ENCODE results near the gene MAP7D1. TPM values are rescaled to one million over a fixed set of nuclear protein-coding genes. Genes with fewer than 3 reads are reported as not detected.
A peak's percentile ranks its signal among the peaks of the same experiment; 100 is the strongest.

Gene MAP7D1
- total RNA-seq, 5 donors from 2014 or later (not counting 1 experiment from before 2014, with no cell fraction given): 157 to 295 (median 263) TPM

GRCh38 chr1:36198641-36199040, 42.7 kb downstream of the MAP7D1 start:
- Histone ChIP-seq H3K9me3 (no peaks in the 10 kb centered on the region), H3K27me3 (replicated peaks in 1 of 2; ENCODE audit: control insufficient read depth in 2 of 2, extremely low read depth in 1 of 2, insufficient read depth in 2 of 2, low read length in 1 of 2) (peaks cover 0 to 21% of the 10 kb centered on the region in 2 experiments), H3K4me1 (ENCODE audit: control insufficient read depth in 1 of 2, extremely low read depth in 1 of 2, insufficient read depth in 2 of 2, low read length in 2 of 2) (no peaks in the 10 kb centered on the region), H3K36me3 (ENCODE audit: control insufficient read depth in 2 of 2, extremely low read depth in 1 of 2, insufficient read depth in 1 of 2, low read length in 1 of 2) (no peaks in the 10 kb centered on the region), H3K27ac (ENCODE audit: low read length) (no peak overlapping the region), H3K4me3 (ENCODE audit: control insufficient read depth in 1 of 2, extremely low read depth in 1 of 2, low read length in 1 of 2) (no peak overlapping the region)
- no CpG with 5 or more reads among the region's 5 CpGs for WGBS (ENCODE audit: insufficient coverage)
- Mint-ChIP-seq H3K4me3 (no peak overlapping the region), H3K27me3 (peaks cover 0 to 4% of the 10 kb centered on the region in 2 donors), H3K27ac (no peak overlapping the region), H3K4me1 (no peaks in the 10 kb centered on the region), H3K36me3 (no peaks in the 10 kb centered on the region), H3K9me3 (no peaks in the 10 kb centered on the region)
- CTCF ChIA-PET: no interaction called here
- no peak for DNase-seq
- POLR2A ChIA-PET: no interaction called here
- no peak for ATAC-seq (replicated peaks in 1 of 4)

- no peaks in the 10 kb centered on the region for H3K36me3 Mint-ChIP-seq
- H3K4me1 ChIP-seq (ENCODE audit: control insufficient read depth in 1 of 2, extremely low read depth in 1 of 2, insufficient read depth in 2 of 2, low read length in 2 of 2): no peaks in the 10 kb centered on the region
- no peak overlapping the region for H3K27ac ChIP-seq (ENCODE audit: low read length)
- no peak overlapping the region for H3K27ac Mint-ChIP-seq
- H3K36me3 ChIP-seq (ENCODE audit: control insufficient read depth in 2 of 2, extremely low read depth in 1 of 2, insufficient read depth in 1 of 2, low read length in 1 of 2): no peaks in the 10 kb centered on the region
- no peak overlapping the region for H3K4me3 Mint-ChIP-seq
- H3K9me3 ChIP-seq: no peaks in the 10 kb centered on the region
- peaks cover 0 to 4% of the 10 kb centered on the region in 2 donors for H3K27me3 Mint-ChIP-seq
- H3K9me3 Mint-ChIP-seq: no peaks in the 10 kb centered on the region
- ATAC-seq (replicated peaks in 1 of 4): no peak
- DNase-seq: no peak
- H3K4me1 Mint-ChIP-seq: no peaks in the 10 kb centered on the region
- POLR2A ChIA-PET: interaction anchor here in 1 of 2 donors (0.5 kb wide), 1 partner anchor 35 kb away, joined by 4 read pairs; no protein-coding TSS in a partner anchor
- H3K4me3 ChIP-seq (ENCODE audit: control insufficient read depth in 1 of 2, extremely low read depth in 1 of 2, low read length in 1 of 2): no peak overlapping the region
- peaks cover 0 to 22% of the 10 kb centered on the region in 2 experiments for H3K27me3 ChIP-seq (replicated peaks in 1 of 2; ENCODE audit: control insufficient read depth in 2 of 2, extremely low read depth in 1 of 2, insufficient read depth in 2 of 2, low read length in 1 of 2)
- 72% methylated on average over 12 of the region's 13 CpGs for WGBS (ENCODE audit: insufficient coverage)
- CTCF ChIA-PET: interaction anchor here in 1 of 2 donors (0.7 kb wide), 1 partner anchor 41 kb away, joined by 3 read pairs; no protein-coding TSS in a partner anchor
Observed at GRCh38 chr1:36199934-36200741, 44.2 kb downstream of the MAP7D1 start.

DNA sequence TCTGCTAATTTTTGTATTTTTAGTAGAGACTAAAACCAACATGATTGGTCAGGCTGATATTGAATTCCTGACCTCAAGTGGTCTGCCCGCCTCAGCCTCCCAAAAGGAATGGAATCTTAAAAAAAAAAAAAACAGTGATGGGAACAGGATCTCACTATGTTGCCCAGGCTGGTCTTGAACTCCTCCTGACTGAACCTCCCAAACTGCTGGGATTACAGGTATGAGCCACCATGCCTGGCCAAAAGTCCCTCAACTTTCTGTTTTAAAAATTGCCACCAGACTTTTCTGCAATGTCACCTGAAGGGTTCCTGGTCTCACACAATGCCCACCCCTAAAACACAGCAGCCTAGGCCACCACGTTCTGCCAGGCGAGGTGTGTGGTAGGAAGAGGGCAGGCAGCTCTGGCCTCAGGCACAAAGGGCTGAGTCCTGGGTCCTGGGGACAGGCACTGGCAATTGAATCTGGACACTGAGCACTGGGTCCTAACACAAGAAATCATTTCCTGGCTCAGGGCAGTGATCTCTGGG, 47.1 kb downstream of the MAP7D1 start:
- H3K4me1 ChIP-seq (ENCODE audit: control insufficient read depth in 1 of 2, extremely low read depth in 1 of 2, insufficient read depth in 2 of 2, low read length in 2 of 2): no peaks in the 10 kb centered on the region
- no peaks in the 10 kb centered on the region for H3K36me3 Mint-ChIP-seq
- H3K36me3 ChIP-seq (ENCODE audit: control insufficient read depth in 2 of 2, extremely low read depth in 1 of 2, insufficient read depth in 1 of 2, low read length in 1 of 2): no peaks in the 10 kb centered on the region
- 90% methylated on average over 2 of the region's 3 CpGs for WGBS (ENCODE audit: insufficient coverage)
- no peaks in the 10 kb centered on the region for H3K4me1 Mint-ChIP-seq
- peaks cover 0 to 4% of the 10 kb centered on the region in 2 donors for H3K27me3 Mint-ChIP-seq
- POLR2A ChIA-PET: no interaction called here
- peaks cover 0 to 22% of the 10 kb centered on the region in 2 experiments for H3K27me3 ChIP-seq (replicated peaks in 1 of 2; ENCODE audit: control insufficient read depth in 2 of 2, extremely low read depth in 1 of 2, insufficient read depth in 2 of 2, low read length in 1 of 2)
- CTCF ChIA-PET: no interaction called here
- H3K9me3 Mint-ChIP-seq: no peaks in the 10 kb centered on the region
- ATAC-seq (replicated peaks in 1 of 4) (no peak), DNase-seq (no peak)
- no peak overlapping the region for H3K27ac Mint-ChIP-seq
- H3K4me3 Mint-ChIP-seq: no peak overlapping the region
- no peaks in the 10 kb centered on the region for H3K9me3 ChIP-seq
- H3K27ac ChIP-seq (ENCODE audit: low read length): no peak overlapping the region
- no peak overlapping the region for H3K4me3 ChIP-seq (ENCODE audit: control insufficient read depth in 1 of 2, extremely low read depth in 1 of 2, low read length in 1 of 2)

GRCh38 chr1:36203554-36204346, 47.8 kb downstream of the MAP7D1 start:
- H3K4me1 Mint-ChIP-seq: no peaks in the 10 kb centered on the region
- H3K36me3 Mint-ChIP-seq: no peaks in the 10 kb centered on the region
- H3K36me3 ChIP-seq (ENCODE audit: control insufficient read depth in 2 of 2, extremely low read depth in 1 of 2, insufficient read depth in 1 of 2, low read length in 1 of 2): no peaks in the 10 kb centered on the region
- H3K27ac ChIP-seq (ENCODE audit: low read length): no peak overlapping the region
- no peaks in the 10 kb centered on the region for H3K9me3 Mint-ChIP-seq
- H3K4me3 Mint-ChIP-seq: no peak overlapping the region
- ATAC-seq (replicated peaks in 1 of 4): no peak
- DNase-seq: peak in 2 of 35 experiments; percentile 9 to 20
- H3K27me3 Mint-ChIP-seq: peaks cover 0 to 4% of the 10 kb centered on the region in 2 donors
- H3K27me3 ChIP-seq (replicated peaks in 1 of 2; ENCODE audit: control insufficient read depth in 2 of 2, extremely low read depth in 1 of 2, insufficient read depth in 2 of 2, low read length in 1 of 2): peaks cover 0 to 22% of the 10 kb centered on the region in 2 experiments
- ChIA-PET POLR2A (no interaction called here), CTCF (no interaction called here)
- no peaks in the 10 kb centered on the region for H3K4me1 ChIP-seq (ENCODE audit: control insufficient read depth in 1 of 2, extremely low read depth in 1 of 2, insufficient read depth in 2 of 2, low read length in 2 of 2)
- H3K27ac Mint-ChIP-seq: no peak overlapping the region
- no peak overlapping the region for H3K4me3 ChIP-seq (ENCODE audit: control insufficient read depth in 1 of 2, extremely low read depth in 1 of 2, low read length in 1 of 2)
- H3K9me3 ChIP-seq: no peaks in the 10 kb centered on the region
- WGBS (ENCODE audit: insufficient coverage): 72% methylated on average over 4 of the region's 10 CpGs

- H3K4me3 Mint-ChIP-seq: no peak overlapping the region
- H3K27ac Mint-ChIP-seq: no peak overlapping the region
- peaks cover 0 to 4% of the 10 kb centered on the region in 2 donors for H3K27me3 Mint-ChIP-seq
- ATAC-seq (replicated peaks in 1 of 4) (no peak), DNase-seq (no peak)
- 92% methylated on average over 4 of the region's 6 CpGs for WGBS (ENCODE audit: insufficient coverage)
- no peaks in the 10 kb centered on the region for H3K9me3 Mint-ChIP-seq
- no peak overlapping the region for H3K4me3 ChIP-seq (ENCODE audit: control insufficient read depth in 1 of 2, extremely low read depth in 1 of 2, low read length in 1 of 2)
- no peaks in the 10 kb centered on the region for H3K4me1 ChIP-seq (ENCODE audit: control insufficient read depth in 1 of 2, extremely low read depth in 1 of 2, insufficient read depth in 2 of 2, low read length in 2 of 2)
- H3K36me3 Mint-ChIP-seq: no peaks in the 10 kb centered on the region
- no peaks in the 10 kb centered on the region for H3K36me3 ChIP-seq (ENCODE audit: control insufficient read depth in 2 of 2, extremely low read depth in 1 of 2, insufficient read depth in 1 of 2, low read length in 1 of 2)
- ChIA-PET CTCF (no interaction called here), POLR2A (no interaction called here)
- H3K27me3 ChIP-seq (replicated peaks in 1 of 2; ENCODE audit: control insufficient read depth in 2 of 2, extremely low read depth in 1 of 2, insufficient read depth in 2 of 2, low read length in 1 of 2): peaks cover 0 to 22% of the 10 kb centered on the region in 2 experiments
- no peak overlapping the region for H3K27ac ChIP-seq (ENCODE audit: low read length)
- H3K9me3 ChIP-seq: no peaks in the 10 kb centered on the region
- H3K4me1 Mint-ChIP-seq: no peaks in the 10 kb centered on the region
Observed at GRCh38 chr1:36204347-36204909, 48.5 kb downstream of the MAP7D1 start.

DNA sequence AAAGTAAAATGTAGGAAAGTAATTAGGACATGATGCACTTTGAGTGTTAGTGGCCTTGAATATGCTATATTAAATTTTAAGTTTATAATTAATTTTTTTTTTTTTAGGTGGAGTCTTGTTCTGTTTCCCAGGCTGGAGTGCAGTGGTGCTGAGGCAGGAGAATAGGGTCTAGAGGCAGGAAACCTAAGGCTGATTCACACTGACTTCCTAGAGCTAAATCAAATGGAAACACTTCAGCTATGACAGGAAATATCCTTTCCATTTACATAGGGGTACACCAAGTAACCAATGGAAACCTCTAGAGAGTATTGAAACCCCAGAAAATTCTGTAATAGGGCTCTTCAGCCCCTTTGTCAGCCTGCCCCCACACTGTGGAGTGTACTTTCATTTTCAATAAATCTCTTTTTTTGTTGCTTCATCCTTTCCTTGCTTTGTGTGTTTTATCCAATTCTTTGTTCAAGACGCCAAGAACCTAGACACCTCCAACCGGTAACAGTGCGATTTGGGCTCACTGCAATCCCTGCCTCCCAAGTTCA, 50.4 kb downstream of the MAP7D1 start:
- H3K4me1 ChIP-seq (ENCODE audit: control insufficient read depth in 1 of 2, extremely low read depth in 1 of 2, insufficient read depth in 2 of 2, low read length in 2 of 2): no peaks in the 10 kb centered on the region
- H3K4me3 Mint-ChIP-seq: no peak overlapping the region
- H3K36me3 Mint-ChIP-seq: no peaks in the 10 kb centered on the region
- WGBS (ENCODE audit: insufficient coverage): 81% methylated on average over 3 of the region's 3 CpGs
- H3K27me3 ChIP-seq (replicated peaks in 1 of 2; ENCODE audit: control insufficient read depth in 2 of 2, extremely low read depth in 1 of 2, insufficient read depth in 2 of 2, low read length in 1 of 2): peaks cover 0 to 17% of the 10 kb centered on the region in 2 experiments
- no peak overlapping the region for H3K27ac ChIP-seq (ENCODE audit: low read length)
- POLR2A ChIA-PET: interaction anchor here in 1 of 2 donors (0.5 kb wide), 1 partner anchor 17 kb away, joined by 3 read pairs; no protein-coding TSS in a partner anchor
- no peak overlapping the region for H3K4me3 ChIP-seq (ENCODE audit: control insufficient read depth in 1 of 2, extremely low read depth in 1 of 2, low read length in 1 of 2)
- no peaks in the 10 kb centered on the region for H3K27me3 Mint-ChIP-seq
- no peaks in the 10 kb centered on the region for H3K9me3 Mint-ChIP-seq
- no peaks in the 10 kb centered on the region for H3K4me1 Mint-ChIP-seq
- H3K9me3 ChIP-seq: no peaks in the 10 kb centered on the region
- CTCF ChIA-PET: no interaction called here
- no peaks in the 10 kb centered on the region for H3K36me3 ChIP-seq (ENCODE audit: control insufficient read depth in 2 of 2, extremely low read depth in 1 of 2, insufficient read depth in 1 of 2, low read length in 1 of 2)
- no peak for DNase-seq
- no peak overlapping the region for H3K27ac Mint-ChIP-seq
- ATAC-seq (replicated peaks in 1 of 4): no peak

All from T-cell (primary cell).